Panc1 (cell line): ENCODE data around the gene KIZ. TPM values are rescaled to one million over a fixed set of nuclear protein-coding genes. Genes with fewer than 3 reads are reported as not detected.

Experiments
- ATAC-seq: fragments of 200-7000 bp; cut with Tn5 transposase; 2 replicates; pipeline ENCODE4 v1.9.1; 2020; ENCODE audit warnings: mild to moderate bottlenecking, moderate library complexity
- BruUV-seq: library from RNA; stranded (reverse); fragments of 400-500 nt; replicated peaks from 2 replicates; lab custom pipeline; 2021; lab: Mats Ljungman, UMichigan
- CTCF ChIA-PET: fragments of 300-600 bp; sonication (Branson Sonifier 250); formaldehyde crosslinking; loops from one replicate; lab custom pipeline; 2022; ENCODE audit warnings: antibody characterized with exemption; lab: Charles Lee
- POLR2A ChIA-PET: fragments of 300-600 bp; sonication (Branson Sonifier 250); formaldehyde crosslinking; loops from one replicate; lab custom pipeline; 2022; ENCODE audit warnings: antibody characterized with exemption; lab: Charles Lee
- DNase-seq: peaks from one replicate; pipeline ENCODE4 v3.0.0-alpha.2; 2010; ENCODE audit warnings: low read depth, low spot score
- H3K27ac ChIP-seq: 2 replicates; pipeline ENCODE4 v1.5.1; 2011; ENCODE audit warnings: mild to moderate bottlenecking, low read length, inconsistent platforms
- H3K27me3 ChIP-seq: fragments of 200-500 bp; sonication (Bioruptor generic); 2 replicates; pipeline ENCODE4 v1.6.0; 2014; ENCODE audit warnings: low read length, inconsistent platforms; ENCODE audit not compliant: control insufficient read depth, insufficient read depth
- H3K36me3 ChIP-seq: fragments of 200-500 bp; sonication (Bioruptor generic); 2 replicates; pipeline ENCODE4 v1.5.1; 2014; ENCODE audit warnings: inconsistent platforms, mild to moderate bottlenecking, low read length, moderate library complexity; ENCODE audit not compliant: control insufficient read depth, insufficient read depth
- H3K4me1 ChIP-seq: 2 replicates; pipeline ENCODE4 v1.5.1; 2011; ENCODE audit warnings: inconsistent platforms, mild to moderate bottlenecking, low read length, moderate library complexity; ENCODE audit not compliant: control insufficient read depth, insufficient read depth
- H3K4me3 ChIP-seq, 2 experiments: 2 replicates each; pipeline ENCODE4 v1.5.1; 2011 to 2012; ENCODE audit warnings: low read depth in 2 of 2, low read length in 2 of 2, mild to moderate bottlenecking in 2 of 2, inconsistent platforms in 1 of 2, moderate library complexity in 1 of 2
- H3K9me3 ChIP-seq: fragments of 200-500 bp; sonication (Bioruptor generic); 2 replicates; pipeline ENCODE4 v1.5.1; 2014; ENCODE audit warnings: low read depth, mild to moderate bottlenecking, inconsistent platforms, low read length, moderate library complexity; ENCODE audit not compliant: control insufficient read depth, insufficient read depth
- CTCF ChIP-seq: fragments of 450-650 bp; IDR thresholded peaks from 2 replicates; pipeline ENCODE4 v1.5.1; 2017; ENCODE audit warnings: mild to moderate bottlenecking
- POLR2AphosphoS5 ChIP-seq: IDR thresholded peaks from 2 replicates; pipeline ENCODE4 v1.6.1; 2012; ENCODE audit warnings: mild to moderate bottlenecking, low read depth, low read length, moderate library complexity
- SIN3A ChIP-seq: IDR thresholded peaks from 2 replicates; pipeline ENCODE4 v1.6.1; 2012; ENCODE audit warnings: low read depth, mild to moderate bottlenecking, low read length, moderate library complexity, borderline replicate concordance; ENCODE audit not compliant: insufficient read depth
- TCF7L2 ChIP-seq: IDR thresholded peaks from 2 replicates; pipeline ENCODE4 v1.6.1; 2011; ENCODE audit warnings: mild to moderate bottlenecking, low read depth, low read length, inconsistent platforms
- in situ Hi-C: cut with HindIII; loops from 2 replicates; pipeline ENCODE4 v1.10.0; 2016; ENCODE audit warnings: low sequenced_read_pairs, low pct_unique_long_range_greater_than_20kb
- intact Hi-C: fragments of 100-400 bp; cut with micrococcal nuclease; formaldehyde crosslinking; loops from one replicate; pipeline ENCODE4 v1.10.0; 2022; ENCODE audit not compliant: unreplicated experiment
- total RNA-seq: library from RNA; stranded (reverse); gene quantifications from one replicate; pipeline ENCODE4 v1.2.1, GENCODE V29; 2021; ENCODE audit not compliant: unreplicated experiment
- TF ChIP-seq, protein P1 (sequence below), 2 experiments: IDR thresholded peaks; 2 replicates each; pipeline ENCODE4 v1.6.1; 2011 to 2012; ENCODE audit warnings: low read depth in 2 of 2, control low read depth in 1 of 2, low read length in 1 of 2, mild to moderate bottlenecking in 1 of 2, moderate library complexity in 1 of 2; ENCODE audit not compliant: insufficient read depth in 1 of 2

KIZ gene
- total RNA-seq, 1 experiment from 2014 or later: 6.5 TPM

DNA sequence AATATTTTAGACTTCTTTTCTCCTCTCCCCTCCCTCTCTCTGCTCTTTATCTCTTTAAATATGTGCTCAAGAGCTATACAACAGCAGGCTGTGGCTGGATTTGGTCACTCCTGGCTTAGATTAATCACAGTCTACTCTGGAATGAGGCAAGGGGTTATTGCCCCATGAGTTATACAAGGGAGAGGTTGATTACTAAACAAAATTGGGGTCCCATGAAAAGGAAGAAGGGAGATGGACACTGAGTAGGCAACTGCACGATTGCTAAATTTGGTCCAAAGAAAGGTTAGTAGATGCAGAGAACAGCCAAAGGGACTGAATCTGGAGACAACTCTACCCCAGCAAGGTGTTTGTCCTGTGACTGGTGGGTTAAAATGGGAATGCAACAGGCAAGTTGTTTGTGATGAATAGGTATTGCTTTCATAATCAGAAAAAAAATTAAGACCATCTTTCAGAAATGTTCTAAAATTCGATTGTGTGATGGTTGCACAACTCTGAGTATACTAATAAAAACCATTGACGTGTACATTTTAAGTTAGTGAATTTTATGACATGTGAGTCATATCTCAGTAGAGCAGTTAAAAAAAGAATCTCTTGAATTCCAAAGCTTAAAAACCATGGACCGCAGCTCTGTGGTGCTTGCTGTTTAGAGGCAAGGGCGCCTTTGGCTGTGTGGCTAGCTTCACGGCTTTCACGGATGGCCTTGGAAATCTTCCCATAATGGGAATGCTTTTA lies 57.1 kb downstream of the KIZ start:
- POLR2A ChIA-PET: no interaction called here
- Histone ChIP-seq H3K27me3 (no peaks in the 10 kb centered on the region), H3K9me3 (no peaks in the 10 kb centered on the region), H3K36me3 (no peaks in the 10 kb centered on the region), H3K4me1 (peaks cover 9% of the 10 kb centered on the region), H3K4me3 (no peak overlapping the region), H3K27ac (0 out of 2 replicates have a peak overlapping the region, but pooled peaks have one; percentile 31)
- TF ChIP-seq CTCF: no peak
- TF ChIP-seq, protein P1, sequence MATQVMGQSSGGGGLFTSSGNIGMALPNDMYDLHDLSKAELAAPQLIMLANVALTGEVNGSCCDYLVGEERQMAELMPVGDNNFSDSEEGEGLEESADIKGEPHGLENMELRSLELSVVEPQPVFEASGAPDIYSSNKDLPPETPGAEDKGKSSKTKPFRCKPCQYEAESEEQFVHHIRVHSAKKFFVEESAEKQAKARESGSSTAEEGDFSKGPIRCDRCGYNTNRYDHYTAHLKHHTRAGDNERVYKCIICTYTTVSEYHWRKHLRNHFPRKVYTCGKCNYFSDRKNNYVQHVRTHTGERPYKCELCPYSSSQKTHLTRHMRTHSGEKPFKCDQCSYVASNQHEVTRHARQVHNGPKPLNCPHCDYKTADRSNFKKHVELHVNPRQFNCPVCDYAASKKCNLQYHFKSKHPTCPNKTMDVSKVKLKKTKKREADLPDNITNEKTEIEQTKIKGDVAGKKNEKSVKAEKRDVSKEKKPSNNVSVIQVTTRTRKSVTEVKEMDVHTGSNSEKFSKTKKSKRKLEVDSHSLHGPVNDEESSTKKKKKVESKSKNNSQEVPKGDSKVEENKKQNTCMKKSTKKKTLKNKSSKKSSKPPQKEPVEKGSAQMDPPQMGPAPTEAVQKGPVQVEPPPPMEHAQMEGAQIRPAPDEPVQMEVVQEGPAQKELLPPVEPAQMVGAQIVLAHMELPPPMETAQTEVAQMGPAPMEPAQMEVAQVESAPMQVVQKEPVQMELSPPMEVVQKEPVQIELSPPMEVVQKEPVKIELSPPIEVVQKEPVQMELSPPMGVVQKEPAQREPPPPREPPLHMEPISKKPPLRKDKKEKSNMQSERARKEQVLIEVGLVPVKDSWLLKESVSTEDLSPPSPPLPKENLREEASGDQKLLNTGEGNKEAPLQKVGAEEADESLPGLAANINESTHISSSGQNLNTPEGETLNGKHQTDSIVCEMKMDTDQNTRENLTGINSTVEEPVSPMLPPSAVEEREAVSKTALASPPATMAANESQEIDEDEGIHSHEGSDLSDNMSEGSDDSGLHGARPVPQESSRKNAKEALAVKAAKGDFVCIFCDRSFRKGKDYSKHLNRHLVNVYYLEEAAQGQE (IDR thresholded peaks at IDR 0.05; ENCODE audit: insufficient read depth in 1 of 2, low read depth in 2 of 2, low read length in 1 of 2): no peak
- TF ChIP-seq POLR2AphosphoS5: no peak
- no peak for TF ChIP-seq SIN3A
- TF ChIP-seq TCF7L2: no peak
- in situ Hi-C loops (no loop called here), intact Hi-C loops (no loop called here)
- ATAC-seq (peak; percentile 84), DNase-seq (no peak)
- BruUV-seq: no TSS peak
- CTCF ChIA-PET: no interaction called here

DNA sequence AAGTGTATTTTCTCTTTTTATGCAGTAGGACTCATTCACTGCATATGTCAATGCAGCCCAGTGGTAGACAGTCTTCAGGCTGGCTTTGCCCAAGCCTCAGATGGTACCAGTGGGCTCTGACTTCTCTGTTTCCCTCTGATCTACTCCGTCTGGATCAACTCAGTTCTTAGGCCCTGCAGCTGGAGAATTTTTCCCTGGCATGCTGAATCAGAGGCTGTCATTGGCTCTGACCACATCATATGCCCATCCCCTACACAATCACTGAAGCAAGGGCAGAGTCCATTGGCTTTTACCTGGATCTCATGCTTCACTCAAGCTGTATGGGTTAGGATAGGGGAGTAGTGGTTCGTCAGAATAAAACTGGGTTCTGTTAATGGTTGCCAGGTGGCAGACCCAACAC lies 57.8 kb downstream of the KIZ start:
- no peak for ATAC-seq

More for the DNA sequence above, 57.8 kb downstream of the KIZ start:
- Histone ChIP-seq H3K4me3 (no peak overlapping the region), H3K4me1 (peaks cover 9% of the 10 kb centered on the region), H3K36me3 (no peaks in the 10 kb centered on the region), H3K27ac (no peak overlapping the region), H3K9me3 (no peaks in the 10 kb centered on the region), H3K27me3 (no peaks in the 10 kb centered on the region)
- intact Hi-C loops (no loop called here), in situ Hi-C loops (no loop called here)
- no peak for DNase-seq
- no TSS peak for BruUV-seq
- ChIA-PET CTCF (no interaction called here), POLR2A (no interaction called here)
- TF ChIP-seq TCF7L2 (no peak), POLR2AphosphoS5 (no peak), CTCF (no peak), SIN3A (no peak)
- TF ChIP-seq, protein P1 (IDR thresholded peaks at IDR 0.05; ENCODE audit: insufficient read depth in 1 of 2, low read depth in 2 of 2, low read length in 1 of 2): no peak
